ENCODE measurements around the gene CD24. TPM values are rescaled to one million over a fixed set of nuclear protein-coding genes. Genes with fewer than 3 reads are reported as not detected.

CD24 gene
- total and polyA plus RNA-seq, 2 of the 8 experiments (the other 6 are each of a cell fraction or from before 2014, with no cell fraction given) = 2,134 to 2,327 TPM

- TF ChIP-seq CTCF (IDR thresholded peaks at IDR 0.05; ENCODE audit: control extremely low read depth in 1 of 3, insufficient read depth in 1 of 3, low read depth in 1 of 3, low read length in 3 of 3) (peak in 1 of 3 experiments; percentile 3; a peak in 1 of 4 replicates), BCL11A (IDR thresholded peaks at IDR 0.05; ENCODE audit: low read depth in 2 of 2, low read length in 2 of 2) (no peak), GABPA (IDR thresholded peaks at IDR 0.05; ENCODE audit: borderline replicate concordance, insufficient read depth, low read length) (no peak), CEBPB (IDR thresholded peaks at IDR 0.05; ENCODE audit: low read depth, low read length) (no peak), SUZ12 (IDR thresholded peaks at IDR 0.05; ENCODE audit: low read length) (no peak), YY1 (IDR thresholded peaks at IDR 0.05; ENCODE audit: low read depth, low read length) (peak; percentile 46; the same call in 1 of the 2 replicates)
- TF ChIP-seq, protein P1, sequence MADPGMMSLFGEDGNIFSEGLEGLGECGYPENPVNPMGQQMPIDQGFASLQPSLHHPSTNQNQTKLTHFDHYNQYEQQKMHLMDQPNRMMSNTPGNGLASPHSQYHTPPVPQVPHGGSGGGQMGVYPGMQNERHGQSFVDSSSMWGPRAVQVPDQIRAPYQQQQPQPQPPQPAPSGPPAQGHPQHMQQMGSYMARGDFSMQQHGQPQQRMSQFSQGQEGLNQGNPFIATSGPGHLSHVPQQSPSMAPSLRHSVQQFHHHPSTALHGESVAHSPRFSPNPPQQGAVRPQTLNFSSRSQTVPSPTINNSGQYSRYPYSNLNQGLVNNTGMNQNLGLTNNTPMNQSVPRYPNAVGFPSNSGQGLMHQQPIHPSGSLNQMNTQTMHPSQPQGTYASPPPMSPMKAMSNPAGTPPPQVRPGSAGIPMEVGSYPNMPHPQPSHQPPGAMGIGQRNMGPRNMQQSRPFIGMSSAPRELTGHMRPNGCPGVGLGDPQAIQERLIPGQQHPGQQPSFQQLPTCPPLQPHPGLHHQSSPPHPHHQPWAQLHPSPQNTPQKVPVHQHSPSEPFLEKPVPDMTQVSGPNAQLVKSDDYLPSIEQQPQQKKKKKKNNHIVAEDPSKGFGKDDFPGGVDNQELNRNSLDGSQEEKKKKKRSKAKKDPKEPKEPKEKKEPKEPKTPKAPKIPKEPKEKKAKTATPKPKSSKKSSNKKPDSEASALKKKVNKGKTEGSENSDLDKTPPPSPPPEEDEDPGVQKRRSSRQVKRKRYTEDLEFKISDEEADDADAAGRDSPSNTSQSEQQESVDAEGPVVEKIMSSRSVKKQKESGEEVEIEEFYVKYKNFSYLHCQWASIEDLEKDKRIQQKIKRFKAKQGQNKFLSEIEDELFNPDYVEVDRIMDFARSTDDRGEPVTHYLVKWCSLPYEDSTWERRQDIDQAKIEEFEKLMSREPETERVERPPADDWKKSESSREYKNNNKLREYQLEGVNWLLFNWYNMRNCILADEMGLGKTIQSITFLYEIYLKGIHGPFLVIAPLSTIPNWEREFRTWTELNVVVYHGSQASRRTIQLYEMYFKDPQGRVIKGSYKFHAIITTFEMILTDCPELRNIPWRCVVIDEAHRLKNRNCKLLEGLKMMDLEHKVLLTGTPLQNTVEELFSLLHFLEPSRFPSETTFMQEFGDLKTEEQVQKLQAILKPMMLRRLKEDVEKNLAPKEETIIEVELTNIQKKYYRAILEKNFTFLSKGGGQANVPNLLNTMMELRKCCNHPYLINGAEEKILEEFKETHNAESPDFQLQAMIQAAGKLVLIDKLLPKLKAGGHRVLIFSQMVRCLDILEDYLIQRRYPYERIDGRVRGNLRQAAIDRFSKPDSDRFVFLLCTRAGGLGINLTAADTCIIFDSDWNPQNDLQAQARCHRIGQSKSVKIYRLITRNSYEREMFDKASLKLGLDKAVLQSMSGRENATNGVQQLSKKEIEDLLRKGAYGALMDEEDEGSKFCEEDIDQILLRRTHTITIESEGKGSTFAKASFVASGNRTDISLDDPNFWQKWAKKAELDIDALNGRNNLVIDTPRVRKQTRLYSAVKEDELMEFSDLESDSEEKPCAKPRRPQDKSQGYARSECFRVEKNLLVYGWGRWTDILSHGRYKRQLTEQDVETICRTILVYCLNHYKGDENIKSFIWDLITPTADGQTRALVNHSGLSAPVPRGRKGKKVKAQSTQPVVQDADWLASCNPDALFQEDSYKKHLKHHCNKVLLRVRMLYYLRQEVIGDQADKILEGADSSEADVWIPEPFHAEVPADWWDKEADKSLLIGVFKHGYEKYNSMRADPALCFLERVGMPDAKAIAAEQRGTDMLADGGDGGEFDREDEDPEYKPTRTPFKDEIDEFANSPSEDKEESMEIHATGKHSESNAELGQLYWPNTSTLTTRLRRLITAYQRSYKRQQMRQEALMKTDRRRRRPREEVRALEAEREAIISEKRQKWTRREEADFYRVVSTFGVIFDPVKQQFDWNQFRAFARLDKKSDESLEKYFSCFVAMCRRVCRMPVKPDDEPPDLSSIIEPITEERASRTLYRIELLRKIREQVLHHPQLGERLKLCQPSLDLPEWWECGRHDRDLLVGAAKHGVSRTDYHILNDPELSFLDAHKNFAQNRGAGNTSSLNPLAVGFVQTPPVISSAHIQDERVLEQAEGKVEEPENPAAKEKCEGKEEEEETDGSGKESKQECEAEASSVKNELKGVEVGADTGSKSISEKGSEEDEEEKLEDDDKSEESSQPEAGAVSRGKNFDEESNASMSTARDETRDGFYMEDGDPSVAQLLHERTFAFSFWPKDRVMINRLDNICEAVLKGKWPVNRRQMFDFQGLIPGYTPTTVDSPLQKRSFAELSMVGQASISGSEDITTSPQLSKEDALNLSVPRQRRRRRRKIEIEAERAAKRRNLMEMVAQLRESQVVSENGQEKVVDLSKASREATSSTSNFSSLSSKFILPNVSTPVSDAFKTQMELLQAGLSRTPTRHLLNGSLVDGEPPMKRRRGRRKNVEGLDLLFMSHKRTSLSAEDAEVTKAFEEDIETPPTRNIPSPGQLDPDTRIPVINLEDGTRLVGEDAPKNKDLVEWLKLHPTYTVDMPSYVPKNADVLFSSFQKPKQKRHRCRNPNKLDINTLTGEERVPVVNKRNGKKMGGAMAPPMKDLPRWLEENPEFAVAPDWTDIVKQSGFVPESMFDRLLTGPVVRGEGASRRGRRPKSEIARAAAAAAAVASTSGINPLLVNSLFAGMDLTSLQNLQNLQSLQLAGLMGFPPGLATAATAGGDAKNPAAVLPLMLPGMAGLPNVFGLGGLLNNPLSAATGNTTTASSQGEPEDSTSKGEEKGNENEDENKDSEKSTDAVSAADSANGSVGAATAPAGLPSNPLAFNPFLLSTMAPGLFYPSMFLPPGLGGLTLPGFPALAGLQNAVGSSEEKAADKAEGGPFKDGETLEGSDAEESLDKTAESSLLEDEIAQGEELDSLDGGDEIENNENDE (IDR thresholded peaks at IDR 0.05; ENCODE audit: insufficient replicate concordance, low read length) = no peak
These were observed 639 bp upstream of the CD24 start (continued) for GRCh38 chr6:106974999-106975737.

Data from H1 (cell line).